Fibroblast of villous mesenchyme (primary cell): Measurements from ENCODE around the gene SCAMP1. TPM values are rescaled to one million over a fixed set of nuclear protein-coding genes. Genes with fewer than 3 reads are reported as not detected.

Experiments used
- DNase-seq: peaks from one replicate; pipeline ENCODE4 v3.0.0-alpha.2; 2010; ENCODE audit warnings: low read depth
- H3K4me3 ChIP-seq: 2 replicates; pipeline ENCODE4 v1.5.1; 2011; ENCODE audit warnings: low read depth, mild to moderate bottlenecking, low read length
- CTCF ChIP-seq: IDR thresholded peaks from 2 replicates; pipeline ENCODE4 v1.5.1; 2012; ENCODE audit warnings: low read depth, mild to moderate bottlenecking, low read length; ENCODE audit not compliant: insufficient read depth
- total RNA-seq: library from RNA; depleted of rRNA; stranded (reverse); fragments of >200 nt; gene quantifications from 2 replicates; pipeline ENCODE4 v1.2.3, GENCODE V29; 2012

SCAMP1 gene
- total RNA-seq, 1 donor: 61.7 TPM

DNA sequence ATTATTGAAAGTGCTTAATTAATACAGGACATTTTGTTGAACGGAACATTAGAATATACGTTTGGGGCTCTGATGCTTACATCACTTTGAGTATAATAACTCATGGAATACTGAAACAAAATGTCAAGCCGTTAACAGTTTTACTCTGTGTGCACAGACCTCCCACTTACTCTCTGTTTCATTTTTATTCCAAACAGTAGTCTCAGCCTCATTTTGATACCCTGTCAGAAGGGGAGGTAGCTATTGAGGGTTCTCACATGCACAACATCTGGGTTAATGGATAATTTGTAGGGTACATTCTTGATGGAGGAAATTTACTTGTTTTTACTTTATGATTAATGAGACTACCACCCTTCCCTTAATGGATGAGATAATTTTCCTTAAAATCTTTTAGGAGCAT, 59.0 kb downstream of the SCAMP1 start:
- no peak overlapping the region for H3K4me3 ChIP-seq
- no peak for TF ChIP-seq CTCF
- DNase-seq: peak; percentile 9

GRCh38 chr5:78420548-78420947, 60.1 kb downstream of the SCAMP1 start:
- no peak for TF ChIP-seq CTCF

DNA sequence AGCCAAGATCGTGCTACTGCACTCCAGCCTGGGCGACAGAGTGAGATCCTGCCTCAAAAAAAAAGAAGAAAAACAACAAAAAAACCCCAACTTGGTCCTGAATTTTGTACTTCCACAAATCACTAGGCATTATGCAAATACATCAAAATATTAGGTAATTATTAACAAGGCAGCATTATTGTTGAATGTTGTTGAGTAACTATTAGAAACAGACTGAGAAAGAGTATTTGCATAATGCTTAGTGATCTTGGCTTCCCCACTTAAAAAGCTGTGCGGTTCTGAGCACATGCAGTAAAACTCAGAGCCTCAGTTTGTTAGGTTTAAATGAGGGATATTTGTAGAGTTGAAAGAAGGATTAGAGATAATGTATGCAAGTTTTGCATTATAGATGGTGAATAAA, 64.2 kb downstream of the SCAMP1 start:
- no peak overlapping the region for H3K4me3 ChIP-seq
- no peak for TF ChIP-seq CTCF
- DNase-seq: no peak

More at GRCh38 chr5:78420548-78420947, 60.1 kb downstream of the SCAMP1 start:
- no peak for DNase-seq
- H3K4me3 ChIP-seq: no peak overlapping the region

DNA sequence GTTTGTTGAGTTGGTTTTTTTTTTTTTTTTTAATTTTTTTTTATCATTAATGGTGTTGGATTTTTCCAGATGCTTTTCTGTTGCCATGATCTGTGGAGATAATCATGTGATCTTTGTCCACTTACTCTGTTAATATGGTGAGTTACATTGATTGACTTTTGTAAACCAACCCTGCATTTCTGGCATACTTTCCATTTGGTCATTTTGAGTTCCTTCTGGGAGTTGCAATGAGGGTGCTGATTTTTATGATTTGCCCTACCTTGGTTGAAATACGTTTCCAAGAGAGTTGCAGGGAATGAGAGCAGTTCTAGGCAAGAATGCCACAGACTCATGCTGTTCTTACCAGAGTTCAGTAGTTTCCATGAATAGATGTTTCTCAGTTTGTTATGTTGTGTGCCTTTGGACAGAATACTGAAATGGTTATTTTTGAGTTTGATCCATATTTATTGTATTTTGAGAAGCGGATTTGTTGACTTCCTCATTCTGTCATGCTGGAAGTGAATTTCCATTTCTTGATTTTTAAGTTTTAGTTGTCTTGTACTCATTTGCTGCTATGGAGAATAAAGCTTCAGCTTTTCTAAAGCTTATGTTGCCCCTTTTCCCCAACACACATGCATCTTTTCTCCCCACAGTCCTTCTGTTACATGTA, 69.0 kb downstream of the SCAMP1 start:
- no peak overlapping the region for H3K4me3 ChIP-seq
- no peak for DNase-seq
- TF ChIP-seq CTCF: no peak

- TF ChIP-seq CTCF: no peak
- no peak for DNase-seq
- H3K4me3 ChIP-seq: no peak overlapping the region
Observed at GRCh38 chr5:78430866-78431265, 70.4 kb downstream of the SCAMP1 start.

- no peak overlapping the region for H3K4me3 ChIP-seq
- no peak for DNase-seq
- no peak for TF ChIP-seq CTCF
Observed at GRCh38 chr5:78433972-78434371, 73.6 kb downstream of the SCAMP1 start.
